AG04450 (cell line): ENCODE data around the gene NBAS. TPM values are rescaled to one million over a fixed set of nuclear protein-coding genes. Genes with fewer than 3 reads are reported as not detected.

Experiments used
- CTCF ChIA-PET: fragments of 300-600, 350-600 bp; formaldehyde crosslinking; extraction: SDS; loops from one replicate; lab custom pipeline; 2022; ENCODE audit warnings: antibody characterized with exemption, inconsistent platforms; lab: Charles Lee
- POLR2A ChIA-PET: fragments of 350-600 bp; formaldehyde crosslinking; extraction: SDS; loops from one replicate; lab custom pipeline; 2021; ENCODE audit warnings: antibody characterized with exemption, inconsistent platforms; lab: Yijun Ruan, JAX
- DNase-seq: peaks from one replicate; pipeline ENCODE4 v3.0.0-alpha.2; 2011; ENCODE audit warnings: low read depth, low spot score
- H3K27ac ChIP-seq: one replicate; pipeline ENCODE4 v1.5.1; 2012; ENCODE audit warnings: low read depth, low read length, control low read depth
- H3K27me3 ChIP-seq: one replicate; pipeline ENCODE4 v1.6.0; 2012; ENCODE audit warnings: low read length; ENCODE audit not compliant: control insufficient read depth, insufficient read depth
- H3K4me3 ChIP-seq: 2 replicates; pipeline ENCODE4 v1.5.1; 2011; ENCODE audit warnings: mild to moderate bottlenecking, low read depth, low read length, control low read depth
- H3K9me3 ChIP-seq: 2 replicates; pipeline ENCODE4 v1.5.1; 2012; ENCODE audit warnings: low read length; ENCODE audit not compliant: control insufficient read depth, insufficient read depth
- polyA plus RNA-seq: library from polyadenylated mRNA; depleted of rRNA; stranded (reverse); fragments of >200 nt; gene quantifications from 2 replicates; pipeline ENCODE4 v1.2.3, GENCODE V29; 2011
- TF ChIP-seq, protein P1 (sequence below): IDR thresholded peaks from 2 replicates; pipeline ENCODE4 v1.5.1; 2011; ENCODE audit warnings: low read depth, low read length, control low read depth, inconsistent platforms

The NBAS gene
- polyA plus RNA-seq, 1 experiment: 45.0 TPM

DNA sequence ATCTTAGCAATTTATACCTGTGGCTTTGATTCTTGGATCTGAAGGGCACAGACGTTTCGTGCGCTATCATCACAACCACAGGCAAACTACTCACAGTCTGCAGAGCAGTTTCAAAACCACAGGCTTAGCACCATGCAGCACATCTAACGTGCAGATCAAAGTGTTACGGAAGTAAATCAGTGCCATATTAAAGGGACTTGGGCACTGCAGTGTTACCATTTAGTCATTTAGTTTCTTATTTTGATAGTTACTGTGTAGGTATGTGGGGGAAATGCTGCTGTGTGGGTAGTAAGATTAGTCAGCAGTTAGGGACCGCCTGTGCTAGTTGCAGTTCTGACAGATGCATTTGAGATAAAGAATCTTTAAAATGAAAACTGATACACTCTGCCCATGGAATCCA lies 384.0 kb downstream of the NBAS start:
- no peak for DNase-seq
- ChIA-PET POLR2A (no interaction called here), CTCF (no interaction called here)
- TF ChIP-seq, protein P1, sequence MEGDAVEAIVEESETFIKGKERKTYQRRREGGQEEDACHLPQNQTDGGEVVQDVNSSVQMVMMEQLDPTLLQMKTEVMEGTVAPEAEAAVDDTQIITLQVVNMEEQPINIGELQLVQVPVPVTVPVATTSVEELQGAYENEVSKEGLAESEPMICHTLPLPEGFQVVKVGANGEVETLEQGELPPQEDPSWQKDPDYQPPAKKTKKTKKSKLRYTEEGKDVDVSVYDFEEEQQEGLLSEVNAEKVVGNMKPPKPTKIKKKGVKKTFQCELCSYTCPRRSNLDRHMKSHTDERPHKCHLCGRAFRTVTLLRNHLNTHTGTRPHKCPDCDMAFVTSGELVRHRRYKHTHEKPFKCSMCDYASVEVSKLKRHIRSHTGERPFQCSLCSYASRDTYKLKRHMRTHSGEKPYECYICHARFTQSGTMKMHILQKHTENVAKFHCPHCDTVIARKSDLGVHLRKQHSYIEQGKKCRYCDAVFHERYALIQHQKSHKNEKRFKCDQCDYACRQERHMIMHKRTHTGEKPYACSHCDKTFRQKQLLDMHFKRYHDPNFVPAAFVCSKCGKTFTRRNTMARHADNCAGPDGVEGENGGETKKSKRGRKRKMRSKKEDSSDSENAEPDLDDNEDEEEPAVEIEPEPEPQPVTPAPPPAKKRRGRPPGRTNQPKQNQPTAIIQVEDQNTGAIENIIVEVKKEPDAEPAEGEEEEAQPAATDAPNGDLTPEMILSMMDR: no peak
- no peak overlapping the region for H3K27ac ChIP-seq
- H3K27me3 ChIP-seq: no peaks in the 10 kb centered on the region
- H3K4me3 ChIP-seq: no peak overlapping the region
- H3K9me3 ChIP-seq: no peaks in the 10 kb centered on the region

DNA sequence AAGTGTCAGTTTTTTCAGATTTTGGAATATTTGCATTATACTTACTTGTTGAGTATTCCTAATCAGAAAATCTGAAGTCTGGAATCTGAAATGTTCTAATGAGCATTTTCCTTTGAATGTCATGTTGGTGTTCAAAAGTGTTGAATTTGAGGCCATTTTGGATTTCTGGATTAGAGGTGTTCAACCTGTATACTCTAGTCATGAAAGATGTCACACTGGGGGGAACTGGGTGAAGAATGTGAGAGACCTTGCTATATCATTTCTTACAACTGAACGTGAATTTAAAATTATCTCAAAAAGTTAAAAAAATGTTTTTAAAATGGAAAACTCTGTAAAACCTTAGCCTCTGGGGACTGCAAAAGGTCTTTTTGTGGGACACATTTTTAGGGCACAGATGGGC lies 384.5 kb downstream of the NBAS start:
- TF ChIP-seq, protein P1: no peak
- ChIA-PET POLR2A (no interaction called here), CTCF (no interaction called here)
- Histone ChIP-seq H3K27me3 (no peaks in the 10 kb centered on the region), H3K27ac (no peak overlapping the region), H3K9me3 (no peaks in the 10 kb centered on the region), H3K4me3 (no peak overlapping the region)
- no peak for DNase-seq

DNA sequence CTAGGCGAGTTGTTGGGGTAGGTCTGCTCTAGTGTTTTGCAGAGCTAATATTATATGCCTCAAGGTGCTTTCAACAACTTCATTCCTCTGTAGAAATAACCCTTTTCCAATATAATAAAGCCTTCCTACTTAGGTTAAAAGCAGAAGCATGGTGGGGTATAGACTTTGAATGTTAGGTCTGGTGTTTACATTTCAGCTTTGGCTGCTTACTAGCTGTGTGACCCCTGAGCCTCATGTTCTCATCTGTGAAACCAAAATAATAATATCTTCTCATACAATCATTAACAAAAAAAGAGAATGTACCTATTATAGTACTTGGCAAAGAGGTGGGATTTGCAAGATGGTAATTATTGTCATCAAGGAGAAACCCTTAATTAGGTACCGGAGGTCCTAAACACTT lies 386.6 kb downstream of the NBAS start:
- Histone ChIP-seq H3K27me3 (no peaks in the 10 kb centered on the region), H3K27ac (no peak overlapping the region), H3K9me3 (no peaks in the 10 kb centered on the region), H3K4me3 (no peak overlapping the region)
- TF ChIP-seq, protein P1: no peak
- ChIA-PET CTCF (interaction anchor here (1.8 kb wide), 1 partner anchor 14 kb away, joined by 7 read pairs; no protein-coding TSS in a partner anchor), POLR2A (no interaction called here)
- no peak for DNase-seq

DNA sequence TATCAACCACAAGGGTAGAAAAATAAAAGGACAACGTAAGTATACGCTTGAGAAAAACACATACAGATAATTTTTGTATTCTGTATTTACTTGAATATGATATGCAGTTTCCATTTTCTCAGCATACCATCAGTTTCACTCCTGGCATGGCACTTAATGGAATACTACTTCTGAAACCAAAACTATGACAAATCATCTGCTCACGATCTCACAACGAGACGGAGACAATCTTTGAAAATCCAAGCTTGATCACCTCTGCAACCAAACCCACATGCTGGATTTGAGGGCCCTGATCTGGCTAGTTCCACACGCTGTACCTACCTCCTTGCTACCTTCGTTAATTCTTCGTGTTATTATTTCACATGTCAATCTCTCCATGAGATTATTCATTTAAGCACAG lies 387.6 kb downstream of the NBAS start:
- TF ChIP-seq, protein P1: no peak
- Histone ChIP-seq H3K4me3 (no peak overlapping the region), H3K27me3 (no peaks in the 10 kb centered on the region), H3K27ac (no peak overlapping the region), H3K9me3 (no peaks in the 10 kb centered on the region)
- CTCF ChIA-PET: interaction anchor here (1.0 kb wide), 1 partner anchor 13 kb away, joined by 3 read pairs; no protein-coding TSS in a partner anchor
- POLR2A ChIA-PET: no interaction called here
- DNase-seq: no peak

DNA sequence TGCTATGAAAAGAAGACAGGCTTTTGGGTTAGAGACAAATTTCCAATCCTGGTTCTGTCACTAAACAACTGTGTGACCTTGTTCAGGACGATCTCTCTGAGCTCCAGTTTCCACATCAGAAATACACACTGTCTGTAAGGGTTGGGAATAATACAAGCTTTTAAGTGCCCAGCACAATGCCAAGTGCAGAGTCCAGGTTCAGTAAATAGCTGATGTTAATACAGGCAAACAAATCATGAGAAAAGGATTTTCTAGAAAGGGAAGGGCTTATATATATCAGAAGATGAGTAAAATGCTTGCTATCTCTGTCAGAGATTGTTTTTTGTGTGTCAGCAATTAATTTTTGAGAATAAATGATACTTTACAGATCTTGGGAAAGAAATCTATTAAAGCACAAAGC lies 388.3 kb downstream of the NBAS start:
- no peak for DNase-seq
- H3K4me3 ChIP-seq: no peak overlapping the region
- TF ChIP-seq, protein P1: no peak
- CTCF ChIA-PET: interaction anchor here (1.0 kb wide), 1 partner anchor 13 kb away, joined by 3 read pairs; no protein-coding TSS in a partner anchor
- no peaks in the 10 kb centered on the region for H3K9me3 ChIP-seq
- POLR2A ChIA-PET: no interaction called here
- H3K27ac ChIP-seq: no peak overlapping the region
- no peaks in the 10 kb centered on the region for H3K27me3 ChIP-seq
